Liver (tissue), 3 donors: ENCODE measurements around the gene WDR37.

Source experiments
- ATF3 ChIP-seq: IDR thresholded peaks from 2 replicates; pipeline ENCODE4 v1.6.1; 2016; ENCODE audit warnings: antibody characterized with exemption
- CTCF ChIP-seq: fragments of 150-350 bp; IDR thresholded peaks from 2 replicates; pipeline ENCODE4 v1.5.1; 2017; ENCODE audit warnings: improper control_type of control experiment, low read depth, low read length; ENCODE audit not compliant: missing input control
- EGR1 ChIP-seq, 2 donors: IDR thresholded peaks; 2 replicates each; pipeline ENCODE4 v1.6.1; 2016 to 2018; ENCODE audit warnings: antibody characterized with exemption in 2 of 2, low read depth in 2 of 2
- RAD21 ChIP-seq, 2 donors: IDR thresholded peaks; 2 replicates each; pipeline ENCODE4 v1.6.1; 2016; ENCODE audit warnings: antibody characterized with exemption in 2 of 2, mild to moderate bottlenecking in 2 of 2
- REST ChIP-seq: IDR thresholded peaks from 2 replicates; pipeline ENCODE4 v1.6.1; 2016; ENCODE audit warnings: antibody characterized with exemption, mild to moderate bottlenecking
- SP1 ChIP-seq: IDR thresholded peaks from 2 replicates; pipeline ENCODE4 v1.6.1; 2018; ENCODE audit warnings: antibody characterized with exemption, mild to moderate bottlenecking
- TAF1 ChIP-seq: conservative IDR thresholded peaks from 2 replicates; pipeline ENCODE4 v1.6.1; 2016; ENCODE audit warnings: antibody characterized with exemption, mild to moderate bottlenecking
- TF ChIP-seq, protein P1 (sequence below): IDR thresholded peaks from 2 replicates; pipeline ENCODE4 v1.6.1; 2016; ENCODE audit warnings: antibody characterized with exemption
- TF ChIP-seq, protein P2 (sequence below): IDR thresholded peaks from 2 replicates; pipeline ENCODE4 v1.6.1; 2016; ENCODE audit warnings: antibody characterized with exemption
- donor health status: healthy.
- donor health status: healthy.

GRCh38 chr10:1047937-1048336 lies 8.2 kb upstream of the WDR37 start:
- no peak for TF ChIP-seq CTCF
- no peak for TF ChIP-seq EGR1 (IDR thresholded peaks at IDR 0.05; ENCODE audit: low read depth in 2 of 2)
- peak in 1 of 2 donors; percentile 10 for TF ChIP-seq RAD21 (IDR thresholded peaks at IDR 0.05)
- no peak for TF ChIP-seq REST
- TF ChIP-seq ATF3 = no peak
- TF ChIP-seq, protein P1, sequence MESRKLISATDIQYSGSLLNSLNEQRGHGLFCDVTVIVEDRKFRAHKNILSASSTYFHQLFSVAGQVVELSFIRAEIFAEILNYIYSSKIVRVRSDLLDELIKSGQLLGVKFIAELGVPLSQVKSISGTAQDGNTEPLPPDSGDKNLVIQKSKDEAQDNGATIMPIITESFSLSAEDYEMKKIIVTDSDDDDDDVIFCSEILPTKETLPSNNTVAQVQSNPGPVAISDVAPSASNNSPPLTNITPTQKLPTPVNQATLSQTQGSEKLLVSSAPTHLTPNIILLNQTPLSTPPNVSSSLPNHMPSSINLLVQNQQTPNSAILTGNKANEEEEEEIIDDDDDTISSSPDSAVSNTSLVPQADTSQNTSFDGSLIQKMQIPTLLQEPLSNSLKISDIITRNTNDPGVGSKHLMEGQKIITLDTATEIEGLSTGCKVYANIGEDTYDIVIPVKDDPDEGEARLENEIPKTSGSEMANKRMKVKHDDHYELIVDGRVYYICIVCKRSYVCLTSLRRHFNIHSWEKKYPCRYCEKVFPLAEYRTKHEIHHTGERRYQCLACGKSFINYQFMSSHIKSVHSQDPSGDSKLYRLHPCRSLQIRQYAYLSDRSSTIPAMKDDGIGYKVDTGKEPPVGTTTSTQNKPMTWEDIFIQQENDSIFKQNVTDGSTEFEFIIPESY = no peak
- no peak for TF ChIP-seq TAF1
- TF ChIP-seq SP1 = no peak
- TF ChIP-seq, protein P2, sequence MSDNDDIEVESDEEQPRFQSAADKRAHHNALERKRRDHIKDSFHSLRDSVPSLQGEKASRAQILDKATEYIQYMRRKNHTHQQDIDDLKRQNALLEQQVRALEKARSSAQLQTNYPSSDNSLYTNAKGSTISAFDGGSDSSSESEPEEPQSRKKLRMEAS = no peak
